Kidney (tissue), 14 donors: Measurements from ENCODE around the gene ZAR1L. TPM values are rescaled to one million over a fixed set of nuclear protein-coding genes. Genes with fewer than 3 reads are reported as not detected.

Experiments used
- DNase-seq, 5 donors: peaks; one replicate each; pipeline ENCODE4 v3.0.0-alpha.2; 2013 to 2020
- FAIRE-seq: peaks from 2 replicates; lab custom pipeline; 2012; peaks lifted over from hg19 to GRCh38; lab: Jason Lieb, UNC
- H3K27ac ChIP-seq, 2 donors: one replicate each; pipeline ENCODE4 v1.7.0; 2013; ENCODE audit warnings: low read depth in 2 of 2, low read length in 2 of 2, inconsistent platforms in 1 of 2
- H3K27me3 ChIP-seq: one replicate; pipeline ENCODE4 v1.7.1; 2013; ENCODE audit warnings: low read length, inconsistent platforms; ENCODE audit not compliant: control insufficient read depth, insufficient read depth
- H3K36me3 ChIP-seq, 3 donors: one replicate each; pipeline versions ENCODE4 v1.7.0 to v1.7.1; 2013; ENCODE audit warnings: low read length in 3 of 3, control low read depth in 1 of 3, inconsistent platforms in 1 of 3; ENCODE audit not compliant: insufficient read depth in 3 of 3, control insufficient read depth in 2 of 3
- H3K4me1 ChIP-seq, 3 donors: one replicate each; pipeline versions ENCODE4 v1.7.0 to v1.7.1; 2013; ENCODE audit warnings: low read length in 3 of 3, inconsistent platforms in 1 of 3, low read depth in 1 of 3; ENCODE audit not compliant: control insufficient read depth in 2 of 3, insufficient read depth in 2 of 3
- H3K4me3 ChIP-seq, 3 donors: one replicate each; pipeline versions ENCODE4 v1.7.0 to v1.8.1; 2013; ENCODE audit warnings: low read length in 3 of 3, control low read depth in 1 of 3, inconsistent platforms in 1 of 3
- H3K9ac ChIP-seq, 3 donors: one replicate each; pipeline versions ENCODE4 v1.7.0 to v1.7.1; 2013; ENCODE audit warnings: low read length in 3 of 3, control low read depth in 1 of 3, inconsistent platforms in 1 of 3
- H3K9me3 ChIP-seq, 3 donors: one replicate each; pipeline versions ENCODE4 v1.7.0 to v1.7.1; 2013; ENCODE audit warnings: low read length in 3 of 3, control low read depth in 1 of 3, inconsistent platforms in 1 of 3; ENCODE audit not compliant: control insufficient read depth in 2 of 3, insufficient read depth in 1 of 3
- intact Hi-C: fragments of 100-400 bp; cut with DNase I; formaldehyde crosslinking; loops from one replicate; pipeline ENCODE4 v1.11.1; 2022
- polyA plus RNA-seq: library from polyadenylated mRNA; stranded (reverse); fragments of 350-450 nt; fragmentation: Illumina TruSeq; extraction: RNeasy Lipid Tissue Mini Kit (QIAGEN cat#74804); gene quantifications from one replicate; pipeline ENCODE4 v1.2.3, GENCODE V29; 2014; ENCODE audit warnings: low read depth, low replicate concordance; ENCODE audit not compliant: insufficient read depth
- total RNA-seq: library from RNA; stranded (reverse); fragmentation: NEBNext Ultra II Directional; extraction: Animal tissue kit (Norgen Biotek cat#: 25700); gene quantifications from one replicate; pipeline ENCODE4 v1.2.1, GENCODE V29; 2021
- TF ChIP-seq, protein P1 (sequence below): IDR thresholded peaks from 3 replicates; pipeline ENCODE4 v1.5.1; 2012; ENCODE audit warnings: mild to moderate bottlenecking, moderate library complexity, borderline replicate concordance; ENCODE audit not compliant: insufficient read depth; ENCODE audit errors: extremely low read depth
- donor health status: control.
- donor health status: control.
- donor health status: control.
- donor health status: control.
- donor health status: control.
- donor health status: DM: yes; HTN: yes; CAD: no.
- donor health status: Normal renal cell carcinoma (clear cell type).

The ZAR1L gene
- total and polyA plus RNA-seq, 2 donors from 2014 or later: not detected

DNA sequence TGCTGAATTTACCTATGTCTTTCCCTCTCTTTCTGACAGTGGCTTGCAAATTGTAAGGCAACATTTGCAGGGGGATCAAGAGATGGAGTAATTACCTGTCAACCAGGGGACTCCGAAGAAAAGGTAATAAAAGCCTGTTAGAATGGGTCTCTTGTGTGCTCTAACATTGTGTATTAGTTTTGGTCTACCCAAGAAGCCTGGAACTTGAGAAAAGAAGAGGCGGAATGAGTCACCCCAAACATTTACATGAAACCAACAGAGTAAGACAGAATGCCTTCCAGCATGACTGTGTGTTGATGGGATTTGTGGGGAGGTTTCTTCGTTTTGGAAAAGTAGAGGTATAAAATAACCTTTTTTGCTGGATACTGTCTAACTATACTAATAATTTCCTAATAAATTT lies 36.7 kb downstream of the ZAR1L start:
- Histone ChIP-seq H3K27me3 (no peaks in the 10 kb centered on the region), H3K4me3 (no peak overlapping the region), H3K36me3 (peaks cover 0 to 2% (median 0%) of the 10 kb centered on the region in 3 donors), H3K4me1 (no peaks in the 10 kb centered on the region), H3K27ac (no peak overlapping the region), H3K9ac (no peak overlapping the region), H3K9me3 (no peaks in the 10 kb centered on the region)
- DNase-seq: no peak
- FAIRE-seq: no peak
- intact Hi-C loops: no loop called here
- TF ChIP-seq, protein P1, sequence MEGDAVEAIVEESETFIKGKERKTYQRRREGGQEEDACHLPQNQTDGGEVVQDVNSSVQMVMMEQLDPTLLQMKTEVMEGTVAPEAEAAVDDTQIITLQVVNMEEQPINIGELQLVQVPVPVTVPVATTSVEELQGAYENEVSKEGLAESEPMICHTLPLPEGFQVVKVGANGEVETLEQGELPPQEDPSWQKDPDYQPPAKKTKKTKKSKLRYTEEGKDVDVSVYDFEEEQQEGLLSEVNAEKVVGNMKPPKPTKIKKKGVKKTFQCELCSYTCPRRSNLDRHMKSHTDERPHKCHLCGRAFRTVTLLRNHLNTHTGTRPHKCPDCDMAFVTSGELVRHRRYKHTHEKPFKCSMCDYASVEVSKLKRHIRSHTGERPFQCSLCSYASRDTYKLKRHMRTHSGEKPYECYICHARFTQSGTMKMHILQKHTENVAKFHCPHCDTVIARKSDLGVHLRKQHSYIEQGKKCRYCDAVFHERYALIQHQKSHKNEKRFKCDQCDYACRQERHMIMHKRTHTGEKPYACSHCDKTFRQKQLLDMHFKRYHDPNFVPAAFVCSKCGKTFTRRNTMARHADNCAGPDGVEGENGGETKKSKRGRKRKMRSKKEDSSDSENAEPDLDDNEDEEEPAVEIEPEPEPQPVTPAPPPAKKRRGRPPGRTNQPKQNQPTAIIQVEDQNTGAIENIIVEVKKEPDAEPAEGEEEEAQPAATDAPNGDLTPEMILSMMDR: no peak

DNA sequence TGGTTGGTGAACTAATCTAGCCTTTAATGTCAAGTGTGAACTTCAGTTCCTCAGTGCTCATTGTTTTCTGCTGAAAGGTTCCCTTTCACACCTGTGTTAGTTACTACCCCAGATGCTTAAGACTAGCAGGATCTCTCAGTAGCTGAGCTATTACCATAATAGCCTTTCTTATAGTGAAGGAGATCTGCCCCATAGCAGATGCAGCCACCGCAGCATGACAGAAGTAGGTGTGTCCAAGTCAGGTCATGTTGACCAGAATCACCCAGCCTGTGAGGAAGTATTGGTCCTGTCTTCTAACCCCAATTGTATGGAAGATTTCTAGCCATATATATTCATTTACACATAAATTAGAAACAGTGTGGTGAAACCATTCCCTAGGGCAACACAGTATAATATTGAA lies 37.3 kb downstream of the ZAR1L start:
- Histone ChIP-seq H3K27me3 (no peaks in the 10 kb centered on the region), H3K27ac (no peak overlapping the region), H3K9ac (no peak overlapping the region), H3K9me3 (no peaks in the 10 kb centered on the region), H3K4me1 (no peaks in the 10 kb centered on the region), H3K36me3 (peaks cover 0 to 2% (median 0%) of the 10 kb centered on the region in 3 donors), H3K4me3 (no peak overlapping the region)
- no peak for DNase-seq
- FAIRE-seq: no peak
- TF ChIP-seq, protein P1: no peak
- intact Hi-C loops: no loop called here

DNA sequence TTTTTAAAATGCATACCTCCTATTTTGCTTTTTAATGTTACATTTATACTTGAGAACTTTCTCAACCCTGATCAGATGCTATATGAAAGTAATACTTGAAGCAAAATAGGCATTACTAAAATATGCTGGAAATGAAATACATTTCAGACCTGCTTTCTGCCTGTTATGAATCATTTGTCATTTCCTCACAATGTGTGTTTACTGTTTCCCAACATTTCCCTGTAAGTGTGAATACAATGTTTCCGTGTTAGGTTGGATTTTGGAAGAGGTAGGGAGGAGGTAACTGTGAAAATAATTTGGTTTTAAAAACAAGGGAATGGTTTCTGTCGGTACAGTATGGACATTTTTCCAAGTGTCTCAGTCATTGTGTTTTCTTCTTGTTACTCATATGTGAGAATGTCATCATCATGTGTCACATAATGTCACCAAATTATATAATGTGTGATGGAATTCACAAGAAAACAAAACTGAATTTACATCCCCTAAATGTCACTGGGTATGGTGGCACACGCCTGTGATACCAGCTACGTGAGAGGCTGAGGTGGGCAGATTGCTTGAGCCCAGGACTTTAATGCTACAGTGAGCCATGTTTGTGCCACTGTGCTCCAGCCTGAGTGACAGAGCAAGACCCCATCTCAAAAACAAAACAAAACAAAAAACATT lies 43.0 kb downstream of the ZAR1L start:
- no peak overlapping the region for H3K4me3 ChIP-seq
- intact Hi-C loops: no loop called here
- H3K36me3 ChIP-seq: peaks cover 0 to 4% (median 0%) of the 10 kb centered on the region in 3 donors
- no peaks in the 10 kb centered on the region for H3K9me3 ChIP-seq
- TF ChIP-seq, protein P1: no peak
- H3K9ac ChIP-seq: no peak overlapping the region
- no peak overlapping the region for H3K27ac ChIP-seq
- H3K4me1 ChIP-seq: no peaks in the 10 kb centered on the region
- FAIRE-seq: no peak
- no peaks in the 10 kb centered on the region for H3K27me3 ChIP-seq
- DNase-seq: no peak
